Small intestine (tissue), 7 donors: Measurements from ENCODE around the gene ABCC6. TPM values are rescaled to one million over a fixed set of nuclear protein-coding genes. Genes with fewer than 3 reads are reported as not detected.
"Not testable (repeated sequence)": the region's sequence is repeated elsewhere in the genome, so short reads cannot be mapped to it uniquely, and the experiment has no call there.

Source experiments
- DNase-seq, 2 donors: peaks; one replicate each; pipeline versions ENCODE4 v3.0.0 to v3.0.0-alpha.2; 2013
- FAIRE-seq: peaks from 2 replicates; lab custom pipeline; 2012; peaks lifted over from hg19 to GRCh38; lab: Jason Lieb, UNC
- H3K27ac ChIP-seq, 3 donors: one replicate each; pipeline ENCODE4 v1.5.1; 2013; ENCODE audit warnings: low read length in 2 of 3, mild to moderate bottlenecking in 2 of 3, control low read depth in 1 of 3, inconsistent platforms in 1 of 3, low read depth in 1 of 3, moderate library complexity in 1 of 3
- H3K27me3 ChIP-seq, 3 donors: one replicate each; pipeline ENCODE4 v1.6.1; 2013; ENCODE audit warnings: low read length in 3 of 3, inconsistent platforms in 1 of 3; ENCODE audit not compliant: control insufficient read depth in 3 of 3, insufficient read depth in 3 of 3
- H3K36me3 ChIP-seq, 3 donors: one replicate each; pipeline ENCODE4 v1.6.1; 2013; ENCODE audit warnings: low read length in 3 of 3, inconsistent platforms in 1 of 3, low read depth in 1 of 3, mild to moderate bottlenecking in 1 of 3, moderate library complexity in 1 of 3; ENCODE audit not compliant: control insufficient read depth in 3 of 3, insufficient read depth in 2 of 3
- H3K4me1 ChIP-seq, 3 donors: one replicate each; pipeline ENCODE4 v1.6.1; 2013; ENCODE audit warnings: low read length in 2 of 3, inconsistent platforms in 1 of 3, low read depth in 1 of 3, mild to moderate bottlenecking in 1 of 3, moderate library complexity in 1 of 3; ENCODE audit not compliant: control insufficient read depth in 3 of 3, insufficient read depth in 2 of 3
- H3K4me3 ChIP-seq, 3 donors: one replicate each; pipeline ENCODE4 v1.5.1; 2013; ENCODE audit warnings: low read length in 3 of 3, control low read depth in 1 of 3, inconsistent platforms in 1 of 3, low read depth in 1 of 3, mild to moderate bottlenecking in 1 of 3, moderate library complexity in 1 of 3
- H3K9me3 ChIP-seq, 2 donors: one replicate each; pipeline ENCODE4 v1.6.1; 2013; ENCODE audit warnings: low read depth in 1 of 2, low read length in 1 of 2; ENCODE audit not compliant: control insufficient read depth in 2 of 2, insufficient read depth in 1 of 2
- WGBS, 3 donors: extraction: QIAGEN DNeasy Blood & Tissue Kit; methylation state at CpG; one replicate each; pipeline ENCODE4 v1.1.7; 2013; 5-methylcytosine and 5-hydroxymethylcytosine counted together
- polyA plus RNA-seq, 4 donors: library from polyadenylated mRNA; stranded (reverse) in 3 of 4; unstranded in 1 of 4; fragments of 200-250 nt in 3 of 4; fragments of 120-200 nt in 1 of 4; gene quantifications; one replicate each; pipeline versions ENCODE4 v1.2.1 to v1.2.3, GENCODE V29; 2013
- donor health status: healthy with polysubstance abuse.
- donor health status: control.
- donor health status: control.
- donor health status: Bipolar disorder and iron deficiency.
- donor health status: healthy.

The ABCC6 gene
- polyA plus RNA-seq, 4 donors, result 10.7 to 100 (median 57.8) TPM

DNA sequence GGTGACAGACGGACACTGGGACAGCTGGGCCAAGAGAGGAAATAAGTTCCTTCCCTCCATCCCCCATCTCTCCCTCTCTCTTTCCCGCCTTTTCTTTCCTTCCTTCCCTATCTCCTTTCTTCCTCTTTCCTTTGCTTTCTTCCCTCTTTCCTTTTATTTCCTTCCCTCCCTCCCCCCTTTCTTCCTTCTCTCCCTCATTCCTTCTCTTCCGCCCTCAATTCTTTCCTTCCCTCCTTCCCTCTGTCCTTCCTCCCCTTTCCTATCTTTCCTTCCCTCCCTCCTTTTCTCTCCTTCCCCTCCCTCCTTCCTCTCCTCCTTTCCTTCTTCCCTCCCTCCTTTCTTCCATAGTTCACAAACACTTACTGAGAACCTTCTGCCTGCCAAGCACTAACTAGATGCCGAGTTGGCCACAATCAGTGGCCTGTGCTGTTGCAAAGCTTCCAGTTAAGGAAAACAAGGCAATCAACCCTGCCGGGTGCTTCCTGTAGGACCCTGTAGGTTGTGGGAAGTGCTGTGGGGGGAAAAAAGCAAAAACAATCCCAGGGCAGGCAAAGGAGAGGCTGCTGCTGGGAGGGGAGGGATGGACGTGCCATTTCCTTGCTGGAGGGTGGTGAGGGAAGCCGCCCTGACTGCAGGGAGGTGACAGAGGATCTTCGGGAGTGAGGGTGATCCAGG, 31.7 kb downstream of the ABCC6 start:
- Histone ChIP-seq H3K4me1 (no peaks in the 10 kb centered on the region), H3K27ac (no peak overlapping the region), H3K9me3 (no peaks in the 10 kb centered on the region), H3K36me3 (peaks cover 0 to 75% (median 3%) of the 10 kb centered on the region in 3 donors), H3K4me3 (no peak overlapping the region), H3K27me3 (no peaks in the 10 kb centered on the region)
- 68 to 86% (median 85%) methylated on average over 7 to 8 of the region's 8 CpGs for WGBS, 3 donors
- DNase-seq (no peak), FAIRE-seq (no peak)

DNA sequence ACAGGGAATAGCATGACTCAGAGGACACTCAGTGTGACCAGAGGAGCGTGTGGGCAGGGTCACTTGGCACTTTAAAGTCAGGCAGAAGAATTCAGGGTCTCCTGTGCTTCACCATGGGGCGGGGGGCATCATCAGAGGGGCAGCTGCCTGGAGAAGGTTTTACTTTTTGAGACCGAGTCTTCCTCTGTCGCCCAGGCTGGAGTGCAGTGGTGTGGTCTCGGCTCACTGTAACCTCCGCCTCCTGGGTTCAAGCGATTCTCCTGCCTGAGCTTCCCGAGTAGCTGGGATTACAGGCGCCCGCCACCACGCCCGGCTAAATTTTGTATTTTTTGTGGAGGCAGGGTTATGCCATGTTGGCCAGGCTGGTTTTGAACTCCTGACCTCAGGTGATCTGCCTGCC, 32.3 kb downstream of the ABCC6 start:
- not testable (repeated sequence) for H3K27ac ChIP-seq, H3K27me3 ChIP-seq, H3K4me1 ChIP-seq, FAIRE-seq, H3K9me3 ChIP-seq, DNase-seq, H3K4me3 ChIP-seq
- 90 to 94% (median 90%) methylated on average over 8 to 12 of the region's 12 CpGs for WGBS, 3 donors
- peaks cover 0 to 77% (median 6%) of the 10 kb centered on the region in 3 donors for H3K36me3 ChIP-seq

DNA sequence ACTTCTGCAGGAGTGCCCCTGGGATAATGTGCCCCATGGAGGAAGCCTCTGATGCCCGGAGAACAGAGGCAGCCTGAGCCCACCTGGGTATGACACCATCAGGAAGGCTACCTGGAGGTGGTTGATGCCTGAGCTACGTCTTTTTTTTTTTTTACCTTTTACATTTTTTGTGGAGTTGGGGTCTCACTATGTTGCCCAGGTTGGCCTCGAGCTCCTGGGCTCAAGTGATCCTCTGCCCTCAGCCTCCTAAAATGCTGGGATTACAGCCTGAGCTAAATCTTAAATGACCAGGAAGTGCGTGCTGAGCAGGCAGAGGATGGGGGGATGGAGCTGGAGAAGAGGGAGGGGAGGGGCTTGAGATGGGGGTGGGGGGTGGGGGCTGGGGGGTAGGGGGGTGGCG, 32.7 kb downstream of the ABCC6 start:
- H3K36me3 ChIP-seq, result peaks cover 0 to 78% (median 6%) of the 10 kb centered on the region in 3 donors
- no peak for FAIRE-seq
- DNase-seq, result no peak
- no peaks in the 10 kb centered on the region for H3K4me1 ChIP-seq
- H3K4me3 ChIP-seq, result no peak overlapping the region
- H3K9me3 ChIP-seq, result no peaks in the 10 kb centered on the region
- no peak overlapping the region for H3K27ac ChIP-seq
- 80 to 93% (median 86%) methylated on average over 5 of the region's 5 CpGs for WGBS, 3 donors
- no peaks in the 10 kb centered on the region for H3K27me3 ChIP-seq

DNA sequence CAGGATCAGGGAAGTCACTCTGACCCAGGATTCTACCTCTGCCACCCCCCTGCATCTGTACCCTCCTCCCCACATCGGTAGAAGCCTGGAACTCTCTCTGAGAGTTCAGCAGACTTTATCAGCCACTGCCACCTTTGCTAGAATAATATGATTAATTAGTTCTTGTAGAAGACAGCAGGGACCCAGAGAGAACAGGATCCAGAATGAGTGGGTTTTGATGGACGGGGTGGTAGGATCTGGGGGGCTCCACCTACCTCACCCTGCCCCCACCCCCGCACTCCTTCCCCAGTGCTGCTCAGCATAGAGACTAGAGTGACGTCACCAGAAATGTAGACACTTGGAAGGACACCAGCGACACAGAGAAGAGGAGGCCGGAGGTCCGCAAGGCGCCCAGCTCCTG, 33.5 kb downstream of the ABCC6 start:
- Histone ChIP-seq H3K4me1 (no peaks in the 10 kb centered on the region), H3K27me3 (no peaks in the 10 kb centered on the region), H3K4me3 (no peak overlapping the region), H3K36me3 (peaks cover 0 to 76% (median 6%) of the 10 kb centered on the region in 3 donors), H3K27ac (no peak overlapping the region), H3K9me3 (no peaks in the 10 kb centered on the region)
- WGBS, 3 donors, result 79 to 84% (median 84%) methylated on average over 8 of the region's 8 CpGs
- DNase-seq (no peak), FAIRE-seq (no peak)

DNA sequence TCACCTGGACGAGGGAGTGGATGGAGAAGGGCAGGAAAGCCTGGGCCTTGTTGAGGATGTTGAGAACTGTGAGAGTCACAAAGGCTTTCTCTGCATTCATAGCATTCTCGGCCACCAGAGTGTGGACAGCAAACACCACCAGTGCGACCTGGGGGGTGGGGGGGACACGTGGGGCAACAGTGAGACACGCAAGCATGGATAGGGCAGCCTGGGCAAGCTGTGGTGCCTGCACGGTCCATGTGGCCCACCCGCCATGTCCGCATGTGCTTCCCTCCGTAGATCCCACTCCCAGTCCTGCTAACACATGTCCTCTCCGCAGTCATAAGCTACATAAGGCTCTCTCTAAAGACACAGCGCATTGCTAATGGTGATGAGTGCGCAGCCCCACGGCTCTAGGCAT, 34.5 kb downstream of the ABCC6 start:
- Histone ChIP-seq H3K27ac (no peak overlapping the region), H3K27me3 (no peaks in the 10 kb centered on the region), H3K4me3 (no peak overlapping the region), H3K4me1 (no peaks in the 10 kb centered on the region), H3K9me3 (no peaks in the 10 kb centered on the region), H3K36me3 (peaks cover 0 to 76% (median 6%) of the 10 kb centered on the region in 3 donors)
- WGBS, 3 donors, result 85 to 90% (median 89%) methylated on average over 12 to 13 of the region's 13 CpGs
- no peak for DNase-seq
- no peak for FAIRE-seq

DNA sequence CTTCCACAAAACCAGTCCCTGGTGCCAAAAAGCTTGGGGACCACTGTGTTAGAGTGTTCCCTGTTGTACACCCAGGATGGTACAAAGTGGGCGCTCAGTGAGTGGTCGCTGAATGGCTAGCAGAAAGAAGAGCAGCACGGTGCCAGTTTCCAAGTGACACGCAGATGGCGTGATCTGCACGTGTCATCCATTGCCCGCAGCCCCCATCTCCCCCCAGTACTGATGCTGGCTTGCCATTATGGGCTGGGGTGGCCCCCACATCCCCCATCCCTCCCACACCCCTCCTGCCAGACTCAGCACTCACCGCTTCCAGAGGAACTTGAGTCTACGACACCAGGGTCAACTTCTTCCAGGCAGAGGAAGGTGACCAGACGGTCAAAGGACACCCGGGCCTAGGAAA, 36.5 kb downstream of the ABCC6 start:
- DNase-seq, result no peak
- Histone ChIP-seq H3K27me3 (no peaks in the 10 kb centered on the region), H3K4me3 (no peak overlapping the region), H3K4me1 (no peaks in the 10 kb centered on the region), H3K36me3 (peaks cover 0 to 78% (median 15%) of the 10 kb centered on the region in 3 donors), H3K9me3 (no peaks in the 10 kb centered on the region), H3K27ac (no peak overlapping the region)
- 95 to 96% (median 95%) methylated on average over 11 of the region's 11 CpGs for WGBS, 3 donors
- no peak for FAIRE-seq

DNA sequence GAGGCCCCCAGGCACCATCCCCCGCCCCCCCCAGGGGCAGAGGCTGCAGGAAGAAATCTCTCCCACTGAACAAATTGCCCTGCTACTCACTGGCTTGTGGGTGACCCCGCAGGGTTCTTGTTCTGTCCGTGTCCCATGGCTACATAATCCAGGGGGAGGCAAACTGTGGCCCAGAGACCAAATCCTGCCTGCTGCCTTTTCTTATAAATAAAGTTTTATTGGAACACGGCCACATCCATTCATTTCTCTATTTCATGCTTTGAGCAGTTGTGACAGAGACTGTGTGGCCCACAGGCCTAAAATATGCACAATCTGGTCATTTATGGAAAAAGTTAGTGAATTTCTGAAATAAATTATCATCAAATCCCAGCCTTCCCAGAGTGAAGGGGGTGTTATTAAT, 38.2 kb downstream of the ABCC6 start:
- WGBS, 3 donors, result 67 to 79% (median 71%) methylated on average over 4 of the region's 4 CpGs
- H3K4me1 ChIP-seq, result no peaks in the 10 kb centered on the region
- no peak overlapping the region for H3K27ac ChIP-seq
- DNase-seq (no peak), FAIRE-seq (no peak)
- peaks cover 0 to 74% (median 15%) of the 10 kb centered on the region in 3 donors for H3K36me3 ChIP-seq
- no peak overlapping the region for H3K4me3 ChIP-seq
- no peaks in the 10 kb centered on the region for H3K27me3 ChIP-seq
- H3K9me3 ChIP-seq, result no peaks in the 10 kb centered on the region

DNA sequence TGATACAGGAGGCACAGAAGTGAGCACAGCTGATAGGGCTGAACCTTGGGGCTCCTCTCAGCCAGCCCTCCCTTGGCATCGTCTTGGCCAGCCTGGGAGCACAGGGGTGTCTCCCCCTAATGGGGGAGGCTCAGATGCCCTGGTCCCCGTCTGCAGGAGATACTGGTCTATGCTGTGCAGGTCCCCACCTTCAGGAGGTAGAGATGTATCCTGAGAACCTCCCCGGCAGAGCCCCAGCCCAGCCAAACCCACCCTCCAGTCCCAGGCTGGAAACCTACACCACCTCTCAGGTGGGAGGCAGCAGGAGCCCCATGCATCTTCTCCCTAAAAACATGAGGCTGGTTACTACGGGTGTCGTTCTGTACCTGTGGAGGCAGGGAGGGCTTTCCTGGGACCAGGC, 38.7 kb downstream of the ABCC6 start:
- WGBS, 3 donors, result 85 to 86% (median 86%) methylated on average over 5 of the region's 5 CpGs
- Histone ChIP-seq H3K4me3 (no peak overlapping the region), H3K4me1 (no peaks in the 10 kb centered on the region), H3K27ac (no peak overlapping the region), H3K27me3 (no peaks in the 10 kb centered on the region), H3K36me3 (peaks cover 0 to 74% (median 15%) of the 10 kb centered on the region in 3 donors), H3K9me3 (no peaks in the 10 kb centered on the region)
- DNase-seq (no peak), FAIRE-seq (no peak)

DNA sequence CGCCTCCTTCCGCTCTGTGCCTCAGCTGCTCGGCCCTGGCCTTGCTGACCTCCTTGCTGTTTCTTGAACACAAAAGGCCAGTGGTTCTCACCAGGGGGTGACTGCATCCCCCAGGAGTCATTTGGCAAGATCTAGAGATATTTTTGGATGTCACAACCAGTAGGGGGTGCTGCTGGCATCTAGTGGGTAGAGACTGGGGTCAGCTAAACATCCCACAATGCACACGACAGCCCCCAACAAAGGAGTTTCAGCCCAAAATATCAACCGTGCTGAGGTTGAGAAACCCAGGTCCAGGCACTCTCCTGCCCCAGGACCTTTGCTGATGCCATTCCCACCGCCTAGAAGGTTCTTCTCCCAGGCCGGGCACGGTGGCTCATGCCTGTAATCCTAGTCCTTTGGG, 39.7 kb downstream of the ABCC6 start:
- no peaks in the 10 kb centered on the region for H3K9me3 ChIP-seq
- WGBS, 3 donors, result 83 to 97% (median 85%) methylated on average over 8 of the region's 8 CpGs
- FAIRE-seq (no peak), DNase-seq (no peak)
- H3K27ac ChIP-seq, result no peak overlapping the region
- H3K27me3 ChIP-seq, result no peaks in the 10 kb centered on the region
- H3K4me1 ChIP-seq, result no peaks in the 10 kb centered on the region
- H3K36me3 ChIP-seq, result peaks cover 0 to 75% (median 20%) of the 10 kb centered on the region in 3 donors
- H3K4me3 ChIP-seq, result no peak overlapping the region
